ENCODE results near the gene TTC16. TPM values are rescaled to one million over a fixed set of nuclear protein-coding genes. Genes with fewer than 3 reads are reported as not detected.
"Not testable (repeated sequence)": the region's sequence is repeated elsewhere in the genome, so short reads cannot be mapped to it uniquely, and the experiment has no call there.

Gene TTC16
- total RNA-seq, 1 donor from 2014 or later: not detected

DNA sequence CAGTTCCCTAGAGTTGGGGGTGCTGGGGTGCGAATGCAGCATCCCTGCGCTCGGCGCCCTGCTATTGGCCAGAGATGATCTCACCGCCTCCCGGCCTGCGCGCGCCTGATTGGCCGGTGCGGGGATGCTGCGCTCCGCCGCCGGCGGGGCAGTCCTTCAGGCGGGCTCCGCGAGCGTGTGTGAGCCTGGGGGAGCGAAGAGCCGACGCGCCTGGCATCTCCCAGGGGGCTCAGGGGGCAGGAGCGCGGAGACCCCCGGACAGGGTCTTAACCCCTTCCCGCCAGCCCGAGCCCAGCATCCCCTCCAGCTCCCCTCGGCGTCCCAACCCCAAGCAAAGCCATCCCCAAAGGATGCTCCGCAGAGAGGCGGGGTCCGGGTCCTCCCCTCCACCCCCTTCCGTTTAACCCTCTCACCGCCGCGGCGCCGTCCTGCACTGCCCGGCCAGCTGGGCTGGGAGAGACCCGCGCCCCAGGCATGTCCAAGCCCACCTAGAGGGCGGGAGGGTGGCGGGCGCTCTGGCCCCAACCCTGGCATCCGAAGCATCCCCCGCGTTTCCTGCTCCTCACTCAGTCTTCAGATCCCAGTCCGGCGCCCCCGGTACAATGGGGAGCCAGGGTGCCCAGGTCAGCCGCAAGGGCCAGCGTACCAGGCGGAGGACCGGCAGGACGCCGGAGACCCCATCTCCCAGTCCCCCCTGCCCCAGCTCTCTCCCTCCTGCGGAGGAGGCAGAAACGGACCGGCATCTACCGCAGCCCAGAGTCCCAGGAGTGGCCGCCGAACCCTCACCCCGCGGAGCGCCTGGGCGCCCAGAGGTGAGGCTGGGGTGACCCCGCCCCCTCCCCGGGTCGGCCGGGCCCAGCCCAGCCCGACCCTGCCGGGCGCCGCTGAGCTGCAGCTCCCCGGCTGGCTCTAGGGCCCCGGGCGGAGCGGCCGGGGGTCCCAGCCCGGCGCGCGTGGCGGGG is 38.5 kb downstream of the TTC16 start:
- Histone ChIP-seq H3K9ac (no peak overlapping the region), H2AFZ (replicated peaks) (peak overlapping the region; percentile 78), H3K27me3 (peaks cover 50% of the 10 kb centered on the region), H3K79me2 (ENCODE audit: low read depth) (no peaks in the 10 kb centered on the region), H3K9me3 (ENCODE audit: low read depth) (no peaks in the 10 kb centered on the region), H3K4me2 (peak overlapping the region; percentile 99), H3F3A (ENCODE audit: low read depth) (peaks cover 18% of the 10 kb centered on the region), H3K27ac (no peak overlapping the region), H3K36me3 (no peaks in the 10 kb centered on the region), H3K4me3 (peak overlapping the region; percentile 85), H4K20me1 (ENCODE audit: low read depth) (peaks cover 49% of the 10 kb centered on the region), H3K4me1 (peaks cover 6% of the 10 kb centered on the region)
- peak; percentile 86 for DNase-seq (ENCODE audit: low spot score)
- H3K27me3 Mint-ChIP-seq (ENCODE audit: insufficient read depth, low read depth): peaks cover 36% of the 10 kb centered on the region
- H3K4me3 Mint-ChIP-seq: peak overlapping the region; percentile 80
- peaks cover 4% of the 10 kb centered on the region for H3K4me1 Mint-ChIP-seq
- no peaks in the 10 kb centered on the region for H3K36me3 Mint-ChIP-seq
- no peak for TF ChIP-seq EZH2phosphoT487 (IDR thresholded peaks at IDR 0.05)
- TF ChIP-seq EZH2 (IDR thresholded peaks at IDR 0.05): peak; percentile 35
- no peak overlapping the region for H3K27ac Mint-ChIP-seq
- H3K9me3 Mint-ChIP-seq: no peaks in the 10 kb centered on the region

DNA sequence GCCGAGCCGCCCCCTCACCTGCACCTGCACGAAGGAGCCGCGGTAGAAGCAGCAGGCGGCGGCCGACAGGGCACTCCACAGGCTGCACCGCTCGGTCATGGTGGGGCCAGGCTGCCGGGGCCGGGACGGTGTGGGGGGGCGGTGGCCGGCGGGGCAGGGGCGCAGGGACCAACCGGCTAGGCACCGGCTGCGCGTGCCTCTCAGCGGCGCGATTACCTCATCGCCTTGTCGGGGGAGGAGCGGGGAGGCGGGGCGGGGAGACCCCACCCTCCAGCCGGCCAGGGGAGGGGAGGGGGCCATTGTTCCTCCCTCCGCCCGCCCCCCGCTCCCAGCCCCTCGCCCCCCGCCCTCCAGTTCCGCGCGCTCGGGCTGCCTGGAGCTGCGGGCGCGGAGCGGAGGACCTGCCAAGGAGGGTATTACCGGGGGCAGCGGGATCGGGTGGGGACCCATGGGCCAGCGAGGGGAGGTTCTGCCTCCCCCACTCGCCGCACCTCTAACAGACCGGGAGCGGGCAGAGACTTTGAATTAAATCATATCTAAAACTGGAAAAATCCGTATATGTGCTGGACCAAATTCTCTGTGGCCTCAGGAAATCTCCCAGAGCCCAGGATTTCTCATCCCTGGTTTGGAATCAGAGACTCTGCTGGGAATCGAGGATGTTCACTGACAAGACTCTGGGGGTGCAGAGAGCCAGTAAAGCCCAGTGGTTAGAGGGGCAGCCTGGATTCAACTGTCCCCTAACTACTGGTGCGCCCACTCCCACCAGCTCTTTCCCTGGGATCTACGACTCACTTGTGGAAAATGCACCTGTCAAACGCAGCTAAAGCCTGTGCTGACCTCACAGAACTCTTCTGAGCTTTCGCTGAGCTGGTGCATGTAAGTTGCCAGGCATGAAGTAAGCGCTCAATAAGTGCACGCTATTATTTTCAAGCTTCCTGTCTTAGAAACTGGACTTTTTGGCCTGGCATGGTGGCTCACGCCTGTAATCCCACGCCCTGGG is 39.5 kb downstream of the TTC16 start:
- H3K79me2 ChIP-seq (ENCODE audit: low read depth): no peaks in the 10 kb centered on the region
- DNase-seq (ENCODE audit: low spot score): peak; percentile 89
- H3K4me3 ChIP-seq: peak overlapping the region; percentile 85
- H3K36me3 ChIP-seq: no peaks in the 10 kb centered on the region
- Mint-ChIP-seq H3K9me3 (no peaks in the 10 kb centered on the region), H3K27ac (no peak overlapping the region), H3K36me3 (no peaks in the 10 kb centered on the region), H3K4me3 (peak overlapping the region; percentile 75), H3K4me1 (peaks cover 4% of the 10 kb centered on the region), H3K27me3 (ENCODE audit: insufficient read depth, low read depth) (peaks cover 34% of the 10 kb centered on the region)
- H3K27ac ChIP-seq: no peak overlapping the region
- TF ChIP-seq, protein P1, sequence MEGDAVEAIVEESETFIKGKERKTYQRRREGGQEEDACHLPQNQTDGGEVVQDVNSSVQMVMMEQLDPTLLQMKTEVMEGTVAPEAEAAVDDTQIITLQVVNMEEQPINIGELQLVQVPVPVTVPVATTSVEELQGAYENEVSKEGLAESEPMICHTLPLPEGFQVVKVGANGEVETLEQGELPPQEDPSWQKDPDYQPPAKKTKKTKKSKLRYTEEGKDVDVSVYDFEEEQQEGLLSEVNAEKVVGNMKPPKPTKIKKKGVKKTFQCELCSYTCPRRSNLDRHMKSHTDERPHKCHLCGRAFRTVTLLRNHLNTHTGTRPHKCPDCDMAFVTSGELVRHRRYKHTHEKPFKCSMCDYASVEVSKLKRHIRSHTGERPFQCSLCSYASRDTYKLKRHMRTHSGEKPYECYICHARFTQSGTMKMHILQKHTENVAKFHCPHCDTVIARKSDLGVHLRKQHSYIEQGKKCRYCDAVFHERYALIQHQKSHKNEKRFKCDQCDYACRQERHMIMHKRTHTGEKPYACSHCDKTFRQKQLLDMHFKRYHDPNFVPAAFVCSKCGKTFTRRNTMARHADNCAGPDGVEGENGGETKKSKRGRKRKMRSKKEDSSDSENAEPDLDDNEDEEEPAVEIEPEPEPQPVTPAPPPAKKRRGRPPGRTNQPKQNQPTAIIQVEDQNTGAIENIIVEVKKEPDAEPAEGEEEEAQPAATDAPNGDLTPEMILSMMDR (IDR thresholded peaks at IDR 0.05): no peak
- TF ChIP-seq EZH2phosphoT487 (IDR thresholded peaks at IDR 0.05): no peak
- TF ChIP-seq EZH2 (IDR thresholded peaks at IDR 0.05): no peak
- peaks cover 49% of the 10 kb centered on the region for H4K20me1 ChIP-seq (ENCODE audit: low read depth)
- H3K4me1 ChIP-seq: peaks cover 6% of the 10 kb centered on the region
- peak overlapping the region; percentile 78 for H2AFZ ChIP-seq (replicated peaks)
- no peak overlapping the region for H3K9ac ChIP-seq
- H3K9me3 ChIP-seq (ENCODE audit: low read depth): no peaks in the 10 kb centered on the region
- H3K4me2 ChIP-seq: peak overlapping the region; percentile 99
- H3F3A ChIP-seq (ENCODE audit: low read depth): peaks cover 18% of the 10 kb centered on the region
- H3K27me3 ChIP-seq: peaks cover 50% of the 10 kb centered on the region

DNA sequence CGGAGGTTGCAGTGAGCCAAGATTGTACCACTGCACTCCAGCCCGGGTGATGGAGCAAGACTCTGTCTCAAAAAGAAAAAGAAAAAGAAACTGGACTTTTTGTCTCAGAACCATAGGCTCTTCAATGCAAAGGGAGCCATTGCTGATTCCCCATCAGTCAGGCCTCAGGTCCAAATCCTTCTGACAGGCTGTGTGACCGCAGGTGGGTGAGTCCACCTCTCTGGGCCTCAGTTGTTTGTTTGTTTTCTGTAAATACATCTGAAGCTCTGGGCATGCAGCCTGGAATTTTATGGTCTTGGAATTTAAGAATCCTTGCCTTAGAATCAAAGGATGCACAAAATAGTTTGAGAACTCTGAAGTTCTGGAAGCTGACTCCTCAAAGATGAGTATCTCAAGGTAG is 40.4 kb downstream of the TTC16 start:
- Histone ChIP-seq H3K79me2 (ENCODE audit: low read depth) (no peaks in the 10 kb centered on the region), H3K9ac (no peak overlapping the region), H3K4me3 (no peak overlapping the region), H3K36me3 (no peaks in the 10 kb centered on the region), H3K9me3 (ENCODE audit: low read depth) (no peaks in the 10 kb centered on the region), H3K27ac (no peak overlapping the region), H3K27me3 (peaks cover 50% of the 10 kb centered on the region), H3F3A (ENCODE audit: low read depth) (peaks cover 18% of the 10 kb centered on the region), H3K4me2 (no peak overlapping the region), H3K4me1 (peaks cover 6% of the 10 kb centered on the region), H4K20me1 (ENCODE audit: low read depth) (peaks cover 41% of the 10 kb centered on the region), H2AFZ (replicated peaks) (no peak overlapping the region)
- Mint-ChIP-seq H3K27me3 (ENCODE audit: insufficient read depth, low read depth) (peaks cover 34% of the 10 kb centered on the region), H3K9me3 (no peaks in the 10 kb centered on the region), H3K36me3 (no peaks in the 10 kb centered on the region), H3K4me3 (peak overlapping the region; percentile 75), H3K4me1 (peaks cover 4% of the 10 kb centered on the region), H3K27ac (no peak overlapping the region)
- no peak for DNase-seq (ENCODE audit: low spot score)
- TF ChIP-seq EZH2phosphoT487 (IDR thresholded peaks at IDR 0.05) (no peak), EZH2 (IDR thresholded peaks at IDR 0.05) (no peak)
- TF ChIP-seq, protein P1 (IDR thresholded peaks at IDR 0.05): no peak

DNA sequence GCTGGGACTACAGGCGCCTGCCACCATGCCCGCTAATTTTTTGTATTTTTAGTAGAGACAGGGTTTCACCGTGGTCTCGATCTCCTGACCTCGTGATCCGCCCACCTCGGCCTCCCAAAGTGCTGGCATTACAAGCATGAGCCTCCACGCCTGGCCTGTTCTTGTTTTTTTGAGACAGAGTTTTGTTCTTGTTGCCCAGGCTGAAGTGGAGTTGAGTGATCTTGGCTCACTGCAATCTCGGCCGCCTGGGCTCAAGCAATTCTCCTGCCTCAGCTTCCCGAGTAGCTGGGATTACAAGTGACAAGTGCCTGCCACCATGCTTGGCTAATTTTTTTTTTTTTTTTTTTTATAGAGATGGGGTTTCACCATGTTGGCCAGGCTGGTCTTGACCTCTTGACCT is 40.9 kb downstream of the TTC16 start:
- not testable (repeated sequence) for H3K36me3 Mint-ChIP-seq

More for the DNA sequence above, 40.9 kb downstream of the TTC16 start:
- Histone ChIP-seq H4K20me1 (ENCODE audit: low read depth) (peaks cover 36% of the 10 kb centered on the region), H3F3A (ENCODE audit: low read depth) (peaks cover 18% of the 10 kb centered on the region), H3K4me1 (peaks cover 10% of the 10 kb centered on the region), H3K27me3 (peaks cover 47% of the 10 kb centered on the region)
- not testable (repeated sequence) for H2AFZ ChIP-seq (replicated peaks); H3K4me3 ChIP-seq; DNase-seq (ENCODE audit: low spot score); H3K27ac ChIP-seq; H3K4me3 Mint-ChIP-seq; H3K9me3 ChIP-seq (ENCODE audit: low read depth); H3K27ac Mint-ChIP-seq; H3K9me3 Mint-ChIP-seq; H3K36me3 ChIP-seq; H3K79me2 ChIP-seq (ENCODE audit: low read depth); H3K4me2 ChIP-seq; H3K4me1 Mint-ChIP-seq; H3K9ac ChIP-seq
- peaks cover 34% of the 10 kb centered on the region for H3K27me3 Mint-ChIP-seq (ENCODE audit: insufficient read depth, low read depth)
